ENCODE data around the gene FHIT. TPM values are rescaled to one million over a fixed set of nuclear protein-coding genes. Genes with fewer than 3 reads are reported as not detected.
A peak's percentile ranks its signal among the peaks of the same experiment; 100 is the strongest.

Gene FHIT
- total RNA-seq, 2 donors from 2014 or later, result 6.8 to 12.3 TPM

DNA sequence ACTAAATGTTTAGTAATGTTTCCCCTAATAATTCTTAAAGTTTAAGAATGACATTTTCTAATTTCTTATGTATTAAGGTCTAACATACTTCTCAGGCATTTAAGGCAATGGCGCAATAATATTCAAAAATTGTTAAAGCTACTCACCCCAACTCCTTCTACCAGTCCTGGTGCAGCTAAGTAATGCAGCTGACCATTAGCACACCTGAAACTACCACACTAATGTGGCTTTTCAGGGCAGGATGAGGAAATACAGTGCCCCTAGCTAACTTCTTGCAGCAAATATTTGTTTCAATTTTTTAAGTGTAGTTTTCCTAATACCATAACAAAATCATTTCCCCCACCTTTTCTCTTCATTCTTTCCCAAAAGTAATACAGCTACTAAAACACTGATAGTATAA lies 827.7 kb downstream of the FHIT start:
- Histone ChIP-seq H3K36me3 (ENCODE audit: control insufficient read depth, insufficient read depth, low read length) (no peaks in the 10 kb centered on the region), H3K27ac (ENCODE audit: low read depth, low read length) (no peak overlapping the region), H3K27me3 (ENCODE audit: control insufficient read depth, insufficient read depth, low read length, poor library complexity, severe bottlenecking) (peaks cover 6% of the 10 kb centered on the region), H3K9me3 (ENCODE audit: control insufficient read depth, low read length) (no peaks in the 10 kb centered on the region), H3K9ac (ENCODE audit: extremely low read depth, low read length, poor library complexity, severe bottlenecking) (no peak overlapping the region), H3K4me1 (ENCODE audit: control insufficient read depth, insufficient read depth, low read length) (no peaks in the 10 kb centered on the region), H3K4me3 (ENCODE audit: low read length) (no peak overlapping the region)
- Mint-ChIP-seq H3K4me3 (no peak overlapping the region), H3K9me3 (no peaks in the 10 kb centered on the region), H3K4me1 (peaks cover 10% of the 10 kb centered on the region), H3K27ac (no peak overlapping the region), H3K27me3 (ENCODE audit: insufficient read depth) (peaks cover 13% of the 10 kb centered on the region), H3K36me3 (ENCODE audit: low read depth) (no peaks in the 10 kb centered on the region)
- TF ChIP-seq, protein P1, sequence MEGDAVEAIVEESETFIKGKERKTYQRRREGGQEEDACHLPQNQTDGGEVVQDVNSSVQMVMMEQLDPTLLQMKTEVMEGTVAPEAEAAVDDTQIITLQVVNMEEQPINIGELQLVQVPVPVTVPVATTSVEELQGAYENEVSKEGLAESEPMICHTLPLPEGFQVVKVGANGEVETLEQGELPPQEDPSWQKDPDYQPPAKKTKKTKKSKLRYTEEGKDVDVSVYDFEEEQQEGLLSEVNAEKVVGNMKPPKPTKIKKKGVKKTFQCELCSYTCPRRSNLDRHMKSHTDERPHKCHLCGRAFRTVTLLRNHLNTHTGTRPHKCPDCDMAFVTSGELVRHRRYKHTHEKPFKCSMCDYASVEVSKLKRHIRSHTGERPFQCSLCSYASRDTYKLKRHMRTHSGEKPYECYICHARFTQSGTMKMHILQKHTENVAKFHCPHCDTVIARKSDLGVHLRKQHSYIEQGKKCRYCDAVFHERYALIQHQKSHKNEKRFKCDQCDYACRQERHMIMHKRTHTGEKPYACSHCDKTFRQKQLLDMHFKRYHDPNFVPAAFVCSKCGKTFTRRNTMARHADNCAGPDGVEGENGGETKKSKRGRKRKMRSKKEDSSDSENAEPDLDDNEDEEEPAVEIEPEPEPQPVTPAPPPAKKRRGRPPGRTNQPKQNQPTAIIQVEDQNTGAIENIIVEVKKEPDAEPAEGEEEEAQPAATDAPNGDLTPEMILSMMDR (conservative IDR thresholded peaks at IDR 0.05), result no peak
- no peak for DNase-seq
- WGBS, 2 experiments (ENCODE audit: insufficient coverage in 1 of 2, insufficient read length in 1 of 2), result 89 to 100% methylated on average over 1 of the region's 1 CpG

- H3K36me3 ChIP-seq (ENCODE audit: control insufficient read depth, insufficient read depth, low read length), result no peaks in the 10 kb centered on the region
- Mint-ChIP-seq H3K36me3 (ENCODE audit: low read depth) (no peaks in the 10 kb centered on the region), H3K27ac (no peak overlapping the region), H3K4me1 (peaks cover 16% of the 10 kb centered on the region), H3K27me3 (ENCODE audit: insufficient read depth) (peaks cover 16% of the 10 kb centered on the region), H3K4me3 (no peak overlapping the region), H3K9me3 (no peaks in the 10 kb centered on the region)
- H3K4me3 ChIP-seq (ENCODE audit: low read length), result no peak overlapping the region
- no peak overlapping the region for H3K9ac ChIP-seq (ENCODE audit: extremely low read depth, low read length, poor library complexity, severe bottlenecking)
- TF ChIP-seq, protein P1 (conservative IDR thresholded peaks at IDR 0.05), result no peak
- 97 to 100% methylated on average over 3 of the region's 3 CpGs for WGBS, 2 experiments (ENCODE audit: insufficient coverage in 1 of 2, insufficient read length in 1 of 2)
- H3K27ac ChIP-seq (ENCODE audit: low read depth, low read length), result no peak overlapping the region
- no peaks in the 10 kb centered on the region for H3K4me1 ChIP-seq (ENCODE audit: control insufficient read depth, insufficient read depth, low read length)
- no peak for DNase-seq
- peaks cover 6% of the 10 kb centered on the region for H3K27me3 ChIP-seq (ENCODE audit: control insufficient read depth, insufficient read depth, low read length, poor library complexity, severe bottlenecking)
- no peaks in the 10 kb centered on the region for H3K9me3 ChIP-seq (ENCODE audit: control insufficient read depth, low read length)
Measured at GRCh38 chr3:60421749-60422446, 829.4 kb downstream of the FHIT start.

GRCh38 chr3:60417576-60417975 lies 833.7 kb downstream of the FHIT start:
- 71 to 83% methylated on average over 3 to 4 of the region's 4 CpGs for WGBS, 2 experiments (ENCODE audit: insufficient coverage in 1 of 2, insufficient read length in 1 of 2)
- Mint-ChIP-seq H3K4me3 (no peak overlapping the region), H3K27me3 (ENCODE audit: insufficient read depth) (peaks cover 22% of the 10 kb centered on the region), H3K36me3 (ENCODE audit: low read depth) (no peaks in the 10 kb centered on the region), H3K4me1 (peaks cover 12% of the 10 kb centered on the region), H3K9me3 (peaks cover 6% of the 10 kb centered on the region), H3K27ac (no peak overlapping the region)
- peak; percentile 65 for DNase-seq
- Histone ChIP-seq H3K9me3 (ENCODE audit: control insufficient read depth, low read length) (peaks cover 6% of the 10 kb centered on the region), H3K4me3 (ENCODE audit: low read length) (no peak overlapping the region), H3K4me1 (ENCODE audit: control insufficient read depth, insufficient read depth, low read length) (no peaks in the 10 kb centered on the region), H3K9ac (ENCODE audit: extremely low read depth, low read length, poor library complexity, severe bottlenecking) (no peak overlapping the region), H3K36me3 (ENCODE audit: control insufficient read depth, insufficient read depth, low read length) (no peaks in the 10 kb centered on the region), H3K27ac (ENCODE audit: low read depth, low read length) (no peak overlapping the region), H3K27me3 (ENCODE audit: control insufficient read depth, insufficient read depth, low read length, poor library complexity, severe bottlenecking) (peaks cover 6% of the 10 kb centered on the region)
- TF ChIP-seq, protein P1 (conservative IDR thresholded peaks at IDR 0.05), result no peak
